GM12864 (cell line): ENCODE data around the gene TFAP2C.
"Not testable (repeated sequence)": the region's sequence is repeated elsewhere in the genome, so short reads cannot be mapped to it uniquely, and the experiment has no call there.

Source experiments
- DNase-seq: peaks from one replicate; pipeline ENCODE4 v3.0.0-alpha.2; 2011; ENCODE audit warnings: low read depth
- H3K4me3 ChIP-seq: 2 replicates; pipeline ENCODE4 v1.5.1; 2011; ENCODE audit warnings: mild to moderate bottlenecking, low read depth, low read length, control low read depth
- CTCF ChIP-seq: IDR thresholded peaks from 2 replicates; pipeline ENCODE4 v1.5.1; 2011; ENCODE audit warnings: low read depth, mild to moderate bottlenecking, moderate library complexity, low read length, control low read depth, inconsistent platforms; ENCODE audit errors: missing control alignments

TFAP2C gene

GRCh38 chr20:56610098-56610497, 19.0 kb upstream of the TFAP2C start:
- DNase-seq: no peak
- TF ChIP-seq CTCF: no peak
- H3K4me3 ChIP-seq: no peak overlapping the region

GRCh38 chr20:56614196-56614595, 14.9 kb upstream of the TFAP2C start:
- no peak overlapping the region for H3K4me3 ChIP-seq
- no peak for TF ChIP-seq CTCF
- DNase-seq: no peak

GRCh38 chr20:56616716-56617115, 12.4 kb upstream of the TFAP2C start:
- H3K4me3 ChIP-seq: no peak overlapping the region
- DNase-seq: no peak
- TF ChIP-seq CTCF: no peak

GRCh38 chr20:56617489-56617888, 11.6 kb upstream of the TFAP2C start:
- TF ChIP-seq CTCF: no peak
- no peak for DNase-seq

GRCh38 chr20:56621730-56622129, 7.4 kb upstream of the TFAP2C start:
- TF ChIP-seq CTCF: no peak
- no peak for DNase-seq
- H3K4me3 ChIP-seq: no peak overlapping the region

More at GRCh38 chr20:56617489-56617888, 11.6 kb upstream of the TFAP2C start:
- no peak overlapping the region for H3K4me3 ChIP-seq

GRCh38 chr20:56623930-56624329, 5.2 kb upstream of the TFAP2C start:
- not testable (repeated sequence) for DNase-seq, H3K4me3 ChIP-seq

- no peak for TF ChIP-seq CTCF
- DNase-seq: no peak
- no peak overlapping the region for H3K4me3 ChIP-seq
Observed at GRCh38 chr20:56624786-56625681, 4.1 kb upstream of the TFAP2C start.
